NCI-H1436 treated with DMSO at 0.1 percent for 48 hours (cell line): ENCODE measurements around the gene CYB5R4.

Experiments used
- DNase-seq: peaks from one replicate; lab custom pipeline; 2025; lab: John Stamatoyannopoulos, UW

CYB5R4 gene

GRCh38 chr6:83985308-83985713 is 125.8 kb downstream of the CYB5R4 start:
- DNase-seq, result no peak

- no peak for DNase-seq
These were observed 126.2 kb downstream of the CYB5R4 start for GRCh38 chr6:83985715-83986114.

GRCh38 chr6:83998021-83998584 is 138.6 kb downstream of the CYB5R4 start:
- DNase-seq, result no peak

GRCh38 chr6:84001119-84001518 is 141.6 kb downstream of the CYB5R4 start:
- DNase-seq, result no peak

GRCh38 chr6:84002226-84002625 is 142.7 kb downstream of the CYB5R4 start:
- DNase-seq, result no peak

GRCh38 chr6:84003131-84003530 is 143.6 kb downstream of the CYB5R4 start:
- DNase-seq, result no peak

GRCh38 chr6:84003654-84004053 is 144.2 kb downstream of the CYB5R4 start:
- no peak for DNase-seq

- DNase-seq, result no peak
These were observed 148.4 kb downstream of the CYB5R4 start for GRCh38 chr6:84007871-84008270.

GRCh38 chr6:84013354-84013753 is 153.9 kb downstream of the CYB5R4 start:
- DNase-seq, result no peak

- DNase-seq, result no peak
These were observed 154.4 kb downstream of the CYB5R4 start for GRCh38 chr6:84013931-84014330.

- no peak for DNase-seq
These were observed 156.5 kb downstream of the CYB5R4 start for GRCh38 chr6:84016029-84016428.
